Activated T-helper 1 cell treated with anti-CD3 and anti-CD28 coated beads, Interleukin-12 subunit alpha, Interleukin-12 subunit beta, Interleukin-2, Interleukin-4 antibody, amounts not matched to agents 30 ng/mL and 10 ng/mL and 1 ng/mL, durations not matched to agents 14 hours and 24 hours and 36 hours (primary cell): ENCODE results near the gene ZNF23. TPM values are rescaled to one million over a fixed set of nuclear protein-coding genes. Genes with fewer than 3 reads are reported as not detected.

Experiments used
- DNase-seq: peaks from one replicate; pipeline ENCODE4 v3.0.0; 2021; ENCODE audit warnings: low spot score
- H3K27ac Mint-ChIP-seq: one replicate; pipeline ENCODE4 v1.8.0; 2021; ENCODE audit warnings: mild to moderate bottlenecking, mixed read lengths
- H3K27me3 Mint-ChIP-seq: one replicate; pipeline ENCODE4 v1.8.0; 2022; ENCODE audit warnings: mild to moderate bottlenecking, moderate library complexity, mixed read lengths; ENCODE audit not compliant: insufficient read depth
- H3K36me3 Mint-ChIP-seq: one replicate; pipeline ENCODE4 v1.8.0; 2021; ENCODE audit warnings: low read depth, mixed read lengths
- H3K4me1 Mint-ChIP-seq: one replicate; pipeline ENCODE4 v1.8.0; 2021; ENCODE audit warnings: low read depth, mixed read lengths
- H3K4me3 Mint-ChIP-seq: one replicate; pipeline ENCODE4 v1.8.0; 2021; ENCODE audit warnings: mild to moderate bottlenecking, moderate library complexity, mixed read lengths
- H3K9me3 Mint-ChIP-seq: one replicate; pipeline ENCODE4 v1.8.0; 2021; ENCODE audit warnings: mixed read lengths
- intact Hi-C: fragments of 100-400 bp; cut with micrococcal nuclease; formaldehyde crosslinking; loops from one replicate; pipeline ENCODE4 v1.15.1; 2024
- total RNA-seq: library from RNA; stranded (reverse); gene quantifications from 2 replicates; pipeline ENCODE4 v1.2.3, GENCODE V29; 2022

ZNF23 gene
- total RNA-seq, 1 donor from 2014 or later, result 6.4 TPM

- peaks cover 13% of the 10 kb centered on the region for H3K36me3 Mint-ChIP-seq
- peaks cover 3% of the 10 kb centered on the region for H3K9me3 Mint-ChIP-seq
- no peak overlapping the region for H3K4me3 Mint-ChIP-seq
- intact Hi-C loops, result no loop called here
- H3K27ac Mint-ChIP-seq, result no peak overlapping the region
- DNase-seq, result no peak
- H3K4me1 Mint-ChIP-seq, result peaks cover 13% of the 10 kb centered on the region
- H3K27me3 Mint-ChIP-seq, result no peaks in the 10 kb centered on the region
Observed at GRCh38 chr16:71459510-71459909, 2.5 kb downstream of the ZNF23 start.

- Mint-ChIP-seq H3K4me3 (no peak overlapping the region), H3K27me3 (no peaks in the 10 kb centered on the region), H3K27ac (no peak overlapping the region), H3K4me1 (no peaks in the 10 kb centered on the region), H3K9me3 (peaks cover 21% of the 10 kb centered on the region), H3K36me3 (peaks cover 33% of the 10 kb centered on the region)
- intact Hi-C loops, result no loop called here
- no peak for DNase-seq
Observed at GRCh38 chr16:71456801-71457200, 5.2 kb downstream of the ZNF23 start.

GRCh38 chr16:71453036-71453435, 9.0 kb downstream of the ZNF23 start:
- no peak overlapping the region for H3K27ac Mint-ChIP-seq
- no peaks in the 10 kb centered on the region for H3K4me1 Mint-ChIP-seq
- peaks cover 55% of the 10 kb centered on the region for H3K36me3 Mint-ChIP-seq
- intact Hi-C loops, result no loop called here
- no peaks in the 10 kb centered on the region for H3K27me3 Mint-ChIP-seq
- no peak overlapping the region for H3K4me3 Mint-ChIP-seq
- peaks cover 52% of the 10 kb centered on the region for H3K9me3 Mint-ChIP-seq
- no peak for DNase-seq

GRCh38 chr16:71449020-71449419, 13.0 kb downstream of the ZNF23 start:
- no peaks in the 10 kb centered on the region for H3K4me1 Mint-ChIP-seq
- no peak for DNase-seq
- H3K9me3 Mint-ChIP-seq, result peaks cover 69% of the 10 kb centered on the region
- H3K27ac Mint-ChIP-seq, result no peak overlapping the region
- H3K27me3 Mint-ChIP-seq, result no peaks in the 10 kb centered on the region
- intact Hi-C loops, result no loop called here
- H3K4me3 Mint-ChIP-seq, result no peak overlapping the region
- peaks cover 39% of the 10 kb centered on the region for H3K36me3 Mint-ChIP-seq

GRCh38 chr16:71448274-71448866, 13.7 kb downstream of the ZNF23 start:
- Mint-ChIP-seq H3K27ac (no peak overlapping the region), H3K4me3 (no peak overlapping the region), H3K4me1 (no peaks in the 10 kb centered on the region), H3K9me3 (peaks cover 71% of the 10 kb centered on the region), H3K36me3 (peaks cover 36% of the 10 kb centered on the region), H3K27me3 (no peaks in the 10 kb centered on the region)
- no peak for DNase-seq
- intact Hi-C loops, result no loop called here

- DNase-seq, result no peak
- H3K9me3 Mint-ChIP-seq, result peaks cover 32% of the 10 kb centered on the region
- intact Hi-C loops, result no loop called here
Observed at GRCh38 chr16:71443714-71444113, 18.3 kb downstream of the ZNF23 start.

GRCh38 chr16:71442051-71442440, 20.0 kb downstream of the ZNF23 start, which contains the start of gene TLE7:
Gene TLE7 (minus strand): TSS chr16:71442054. CDS start chr16:71433324, 8,730 bp downstream.
- no peak for DNase-seq
- no peak within 1 kb of the TSS for H3K4me3 Mint-ChIP-seq
- H3K4me1 Mint-ChIP-seq, result no peaks in the 10 kb centered on the region
- peaks cover 2% of the 10 kb centered on the region for H3K27me3 Mint-ChIP-seq
- no peaks in the 10 kb centered on the region for H3K36me3 Mint-ChIP-seq
- intact Hi-C loops, result no loop called here
- peaks cover 19% of the 10 kb centered on the region for H3K9me3 Mint-ChIP-seq
- no peak within 1 kb of the TSS for H3K27ac Mint-ChIP-seq

More at GRCh38 chr16:71443714-71444113, 18.3 kb downstream of the ZNF23 start:
- Mint-ChIP-seq H3K4me1 (no peaks in the 10 kb centered on the region), H3K27ac (no peak overlapping the region), H3K36me3 (peaks cover 3% of the 10 kb centered on the region), H3K4me3 (no peak overlapping the region), H3K27me3 (no peaks in the 10 kb centered on the region)

- H3K27me3 Mint-ChIP-seq, result peaks cover 2% of the 10 kb centered on the region
- no peaks in the 10 kb centered on the region for H3K36me3 Mint-ChIP-seq
- intact Hi-C loops, result no loop called here
- no peak for DNase-seq
- no peaks in the 10 kb centered on the region for H3K4me1 Mint-ChIP-seq
- no peak overlapping the region for H3K27ac Mint-ChIP-seq
- H3K9me3 Mint-ChIP-seq, result peaks cover 19% of the 10 kb centered on the region
- no peak overlapping the region for H3K4me3 Mint-ChIP-seq
Observed at GRCh38 chr16:71441348-71442050, 20.5 kb downstream of the ZNF23 start.

GRCh38 chr16:71440669-71441347, 21.2 kb downstream of the ZNF23 start:
- peaks cover 15% of the 10 kb centered on the region for H3K9me3 Mint-ChIP-seq
- peaks cover 2% of the 10 kb centered on the region for H3K27me3 Mint-ChIP-seq
- no peak for DNase-seq
- intact Hi-C loops, result no loop called here
- no peaks in the 10 kb centered on the region for H3K36me3 Mint-ChIP-seq
- no peaks in the 10 kb centered on the region for H3K4me1 Mint-ChIP-seq
- H3K27ac Mint-ChIP-seq, result no peak overlapping the region
- no peak overlapping the region for H3K4me3 Mint-ChIP-seq

GRCh38 chr16:71439523-71439922, 22.5 kb downstream of the ZNF23 start:
- Mint-ChIP-seq H3K9me3 (peaks cover 6% of the 10 kb centered on the region), H3K4me3 (no peak overlapping the region), H3K36me3 (no peaks in the 10 kb centered on the region), H3K4me1 (no peaks in the 10 kb centered on the region), H3K27me3 (peaks cover 2% of the 10 kb centered on the region), H3K27ac (no peak overlapping the region)
- intact Hi-C loops, result no loop called here
- no peak for DNase-seq

GRCh38 chr16:71436473-71436872, 25.6 kb downstream of the ZNF23 start:
- no peaks in the 10 kb centered on the region for H3K4me1 Mint-ChIP-seq
- no peaks in the 10 kb centered on the region for H3K9me3 Mint-ChIP-seq
- no peak overlapping the region for H3K27ac Mint-ChIP-seq
- intact Hi-C loops, result no loop called here
- no peak for DNase-seq
- H3K27me3 Mint-ChIP-seq, result peaks cover 2% of the 10 kb centered on the region
- no peak overlapping the region for H3K4me3 Mint-ChIP-seq
- H3K36me3 Mint-ChIP-seq, result no peaks in the 10 kb centered on the region

- H3K9me3 Mint-ChIP-seq, result no peaks in the 10 kb centered on the region
- DNase-seq, result no peak
- no peaks in the 10 kb centered on the region for H3K36me3 Mint-ChIP-seq
- intact Hi-C loops, result no loop called here
- no peaks in the 10 kb centered on the region for H3K27me3 Mint-ChIP-seq
- no peak overlapping the region for H3K27ac Mint-ChIP-seq
- no peak overlapping the region for H3K4me3 Mint-ChIP-seq
- H3K4me1 Mint-ChIP-seq, result no peaks in the 10 kb centered on the region
Observed at GRCh38 chr16:71432906-71433305, 29.1 kb downstream of the ZNF23 start.

- DNase-seq, result no peak
- Mint-ChIP-seq H3K9me3 (no peaks in the 10 kb centered on the region), H3K4me1 (no peaks in the 10 kb centered on the region), H3K36me3 (no peaks in the 10 kb centered on the region), H3K4me3 (no peak overlapping the region), H3K27ac (no peak overlapping the region), H3K27me3 (peaks cover 3% of the 10 kb centered on the region)
- intact Hi-C loops, result no loop called here
Observed at GRCh38 chr16:71431991-71432390, 30.1 kb downstream of the ZNF23 start.
